Measurements from ENCODE around the gene ZNF789. TPM values are rescaled to one million over a fixed set of nuclear protein-coding genes. Genes with fewer than 3 reads are reported as not detected.

Gene ZNF789
- total and polyA plus RNA-seq, 2 donors (not counting 3 experiments of a cell fraction or from before 2014, with no cell fraction given), result 11.6 to 21.6 TPM

GRCh38 chr7:99493823-99494222 lies 21.1 kb downstream of the ZNF789 start:
- no peaks in the 10 kb centered on the region for H3K9me1 ChIP-seq (replicated peaks; ENCODE audit: control insufficient read depth, extremely low read depth, insufficient read depth, low read length)
- H2AFZ ChIP-seq (ENCODE audit: low read depth, low read length), result no peak overlapping the region
- no peak overlapping the region for H3K27ac ChIP-seq (ENCODE audit: insufficient read depth, low read depth, low read length)
- H4K20me1 ChIP-seq (replicated peaks; ENCODE audit: control insufficient read depth, extremely low read depth, insufficient read depth, low read length), result no peaks in the 10 kb centered on the region
- H3K36me3 ChIP-seq (ENCODE audit: control insufficient read depth in 2 of 2, extremely low read depth in 1 of 2, insufficient read depth in 2 of 2, low read length in 2 of 2), result peaks cover 14 to 22% of the 10 kb centered on the region in 2 experiments
- no peak for DNase-seq (ENCODE audit: low read depth, low spot score)
- H3K9me3 ChIP-seq (replicated peaks; ENCODE audit: control insufficient read depth, insufficient read depth, low read length), result peaks cover 7% of the 10 kb centered on the region
- peaks cover 23% of the 10 kb centered on the region for H3K79me2 ChIP-seq (ENCODE audit: control insufficient read depth, insufficient read depth, low read length)
- H3K4me1 ChIP-seq (ENCODE audit: control insufficient read depth, extremely low read depth, insufficient read depth, low read length), result peaks cover 17% of the 10 kb centered on the region
- H3K9ac ChIP-seq (replicated peaks; ENCODE audit: extremely low read depth, insufficient read depth, low read length), result no peak overlapping the region
- TF ChIP-seq EZH2 (IDR thresholded peaks at IDR 0.05; ENCODE audit: borderline replicate concordance, low read depth, low read length, severe bottlenecking) (no peak), CTCF (IDR thresholded peaks at IDR 0.05; ENCODE audit: extremely low read depth in 1 of 2, insufficient read depth in 1 of 2, low read depth in 1 of 2, low read length in 2 of 2) (no peak), POLR2A (IDR thresholded peaks at IDR 0.05; ENCODE audit: low read depth, low read length) (no peak), POLR2AphosphoS5 (IDR thresholded peaks at IDR 0.05; ENCODE audit: insufficient read depth, low read depth, low read length) (no peak), GATA2 (IDR thresholded peaks at IDR 0.05; ENCODE audit: insufficient read depth, insufficient read length, low read depth, low read length) (no peak)
- BruUV-seq (replicated peaks), result no TSS peak
- POLR2A ChIA-PET, result no interaction called here
- H3K27me3 ChIP-seq (ENCODE audit: control insufficient read depth in 2 of 2, insufficient read depth in 2 of 2, low read length in 2 of 2), result no peaks in the 10 kb centered on the region
- CTCF ChIA-PET, result no interaction called here
- intact Hi-C loops (cut with micrococcal nuclease) (no loop called here), dilution Hi-C loops (cut with MboI; ENCODE audit: extremely low pct_ligation_motif_present, low sequenced_read_pairs) (no loop called here)
- FAIRE-seq, result no peak
- H3K4me3 ChIP-seq (replicated peaks in 1 of 3; ENCODE audit: insufficient read depth in 1 of 3, low read depth in 1 of 3, low read length in 3 of 3), result no peak overlapping the region
- no peak overlapping the region for H3K4me2 ChIP-seq (ENCODE audit: insufficient read depth, low read length)
